HCEC 1CT (cell line): ENCODE data around the gene CAPG.

Experiments
- DNase-seq: peaks from one replicate; pipeline ENCODE4 v3.0.0-alpha.2; 2017

The CAPG gene

DNA sequence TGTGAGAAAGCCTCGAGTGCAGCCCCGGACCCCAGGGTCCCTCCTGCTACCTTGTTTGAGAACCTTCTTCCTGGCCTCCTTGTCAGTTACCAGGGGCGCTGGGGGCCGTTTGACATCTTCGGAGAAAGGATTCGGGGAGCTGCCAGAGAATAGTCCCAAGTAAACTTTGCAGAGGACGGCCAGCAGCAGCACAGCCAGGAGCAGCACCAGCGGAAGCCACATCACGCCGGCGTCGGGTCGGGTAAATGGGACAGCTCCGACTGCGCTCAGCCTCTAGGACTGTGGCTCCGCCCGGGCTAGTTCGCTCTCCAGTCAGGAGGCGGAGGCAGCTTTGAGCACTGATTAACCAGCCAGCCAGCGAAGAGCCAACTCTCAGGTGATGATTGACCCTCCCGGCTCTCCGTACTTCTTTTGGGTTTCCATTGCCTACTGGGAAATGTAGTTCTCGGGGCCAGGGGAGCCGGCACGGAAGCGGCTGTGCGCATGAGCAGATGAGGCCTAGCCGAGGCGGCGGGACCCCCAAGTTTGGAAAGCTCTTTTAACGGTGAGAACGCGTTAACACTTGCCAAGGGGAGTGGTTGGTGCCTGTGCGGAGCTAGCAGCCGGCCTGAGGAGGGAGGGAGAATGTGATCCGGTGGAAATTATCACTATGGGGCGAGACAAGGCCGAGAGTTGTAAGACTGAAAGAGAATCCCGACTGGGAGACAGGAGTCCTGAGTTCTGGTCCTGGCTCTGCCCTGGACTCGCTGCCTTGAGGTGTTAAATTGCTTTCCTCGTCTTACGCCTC, 55.7 kb downstream of the CAPG start, which contains the start of the genes ELMOD3 and RETSAT:
Gene ELMOD3 (plus strand): TSS at position 484 of the 787 bp plus-strand sequence. CDS start 2,430 bp downstream, outside the sequence.
Gene RETSAT (minus strand): TSS at position 243 of the 787 bp plus-strand sequence. CDS start 21 bp downstream, at position 222.
- DNase-seq = peak; percentile 100

DNA sequence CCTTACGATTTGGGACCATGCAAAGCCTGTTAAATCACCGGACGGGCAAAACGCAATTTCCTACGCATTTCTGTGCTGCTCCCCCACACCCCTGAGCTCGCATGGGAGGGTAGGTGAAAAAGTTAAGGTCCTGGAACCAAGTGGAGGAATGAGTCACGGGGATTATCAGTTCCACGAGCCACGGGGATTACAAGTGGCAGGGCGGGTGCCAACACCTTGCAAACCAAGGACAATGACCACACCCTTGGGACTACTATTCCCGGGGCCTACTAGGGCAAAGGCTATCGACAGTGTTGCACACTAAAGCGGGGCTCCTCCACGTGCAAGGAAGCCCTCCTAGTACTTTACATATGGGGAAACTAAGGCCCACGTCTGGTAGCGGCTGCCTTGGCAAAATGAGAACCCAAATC, 56.3 kb downstream of the CAPG start:
- peak; percentile 23 for DNase-seq

DNA sequence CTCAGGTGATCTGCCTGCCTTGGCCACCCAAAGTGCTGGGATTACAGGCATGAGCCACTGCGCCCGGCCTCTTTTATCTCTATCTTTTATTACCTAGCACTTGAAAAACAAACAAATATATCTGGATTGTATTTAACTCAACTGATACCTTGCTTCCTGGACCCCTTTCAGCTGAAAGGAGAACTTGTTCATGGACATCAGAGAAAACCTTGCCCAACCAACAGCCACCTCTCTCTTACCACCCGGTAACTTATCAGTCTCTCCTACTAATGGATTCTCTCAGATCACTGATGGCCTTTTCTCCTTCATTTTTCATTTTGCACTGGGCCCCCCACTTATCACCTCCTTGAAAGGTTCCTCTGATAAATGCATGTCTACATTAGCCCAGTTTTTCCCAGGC, 62.6 kb downstream of the CAPG start:
- DNase-seq = no peak
